GM13976 (cell line): Measurements from ENCODE around the gene WDSUB1.
A peak's percentile ranks its signal among the peaks of the same experiment; 100 is the strongest.

ENCODE experiments used
- DNase-seq: peaks from one replicate; pipeline ENCODE4 v3.0.0; 2012; ENCODE audit warnings: low spot score
- CTCF ChIP-seq: IDR thresholded peaks from 2 replicates; pipeline ENCODE4 v1.5.1; 2012; ENCODE audit warnings: borderline replicate concordance, mild to moderate bottlenecking; ENCODE audit not compliant: insufficient read depth; ENCODE audit errors: extremely low read depth, missing control alignments, control extremely low read depth
- in situ Hi-C: fragments of 300-500 bp; cut with MboI; formaldehyde crosslinking; loops from one replicate; pipeline ENCODE4 v1.12.0; 2022; ENCODE audit warnings: low sequenced_read_pairs, mixed read lengths, inconsistent platforms; ENCODE audit not compliant: unreplicated experiment

Gene WDSUB1

GRCh38 chr2:159206736-159207380 is 79.6 kb downstream of the WDSUB1 start:
- no peak for DNase-seq
- no peak for TF ChIP-seq CTCF
- in situ Hi-C loops: no loop called here

GRCh38 chr2:159204381-159205144 is 81.9 kb downstream of the WDSUB1 start:
- DNase-seq: no peak
- TF ChIP-seq CTCF: no peak
- in situ Hi-C loops: no loop called here

GRCh38 chr2:159202568-159203071 is 83.9 kb downstream of the WDSUB1 start:
- no peak for TF ChIP-seq CTCF
- DNase-seq: no peak
- in situ Hi-C loops: no loop called here

- in situ Hi-C loops: no loop called here
- DNase-seq: peak; percentile 85
- TF ChIP-seq CTCF: no peak
Measured at GRCh38 chr2:159201360-159202063, 85.0 kb downstream of the WDSUB1 start.

- no peak for TF ChIP-seq CTCF
- in situ Hi-C loops: no loop called here
- DNase-seq: no peak
Measured at GRCh38 chr2:159200498-159200897, 86.0 kb downstream of the WDSUB1 start.

- TF ChIP-seq CTCF: no peak
- no peak for DNase-seq
- in situ Hi-C loops: no loop called here
Measured at GRCh38 chr2:159199761-159200465, 86.6 kb downstream of the WDSUB1 start.
